Esophagus muscularis mucosa (tissue), 4 donors: ENCODE results near the gene CTIF.

Source experiments
- EP300 ChIP-seq: sonication (generic); formaldehyde crosslinking; IDR thresholded peaks from one replicate; pipeline ENCODE4 v1.6.1; 2017; ENCODE audit warnings: antibody characterized with exemption
- POLR2A ChIP-seq: fragments of 450-650 bp; IDR thresholded peaks from one replicate; pipeline ENCODE4 v1.6.1; 2017; ENCODE audit warnings: antibody characterized with exemption, moderate library complexity, mild to moderate bottlenecking, low read depth
- POLR2AphosphoS5 ChIP-seq, 2 donors: sonication (generic); formaldehyde crosslinking; IDR thresholded peaks; one replicate each; pipeline ENCODE4 v1.6.1; 2017; ENCODE audit warnings: antibody characterized with exemption in 2 of 2
- TF ChIP-seq, protein P1 (sequence below), 3 experiments: fragments of 200-600 bp in 2 of 3; fragments of 450-650 bp in 1 of 3; sonication (generic) in 2 of 3; IDR thresholded peaks; one replicate each; pipeline ENCODE4 v1.5.1; 2017 to 2019; ENCODE audit warnings: antibody characterized with exemption in 3 of 3, mild to moderate bottlenecking in 2 of 3, moderate library complexity in 1 of 3

DNA sequence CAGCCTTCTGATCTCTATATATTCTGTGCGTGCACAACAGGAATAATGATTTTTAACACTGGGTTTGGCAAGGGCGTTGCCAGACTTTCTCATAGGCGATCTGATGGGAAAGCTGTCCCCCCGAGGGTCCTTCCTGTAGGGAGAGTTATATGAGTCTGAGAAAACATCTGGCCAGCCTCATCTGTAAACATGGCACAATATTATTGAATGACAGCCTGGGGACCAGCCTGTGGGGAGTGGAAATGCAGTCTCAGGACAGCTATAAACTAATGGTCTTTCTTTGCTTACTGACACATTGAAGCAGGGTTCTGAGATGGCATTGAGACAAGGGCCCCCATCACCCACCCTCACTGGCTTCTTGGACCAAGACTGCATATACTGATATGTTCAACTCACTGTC is 62.5 kb downstream of the CTIF start:
- TF ChIP-seq POLR2A (no peak), POLR2AphosphoS5 (IDR thresholded peaks at IDR 0.05) (no peak), EP300 (no peak)
- TF ChIP-seq, protein P1, sequence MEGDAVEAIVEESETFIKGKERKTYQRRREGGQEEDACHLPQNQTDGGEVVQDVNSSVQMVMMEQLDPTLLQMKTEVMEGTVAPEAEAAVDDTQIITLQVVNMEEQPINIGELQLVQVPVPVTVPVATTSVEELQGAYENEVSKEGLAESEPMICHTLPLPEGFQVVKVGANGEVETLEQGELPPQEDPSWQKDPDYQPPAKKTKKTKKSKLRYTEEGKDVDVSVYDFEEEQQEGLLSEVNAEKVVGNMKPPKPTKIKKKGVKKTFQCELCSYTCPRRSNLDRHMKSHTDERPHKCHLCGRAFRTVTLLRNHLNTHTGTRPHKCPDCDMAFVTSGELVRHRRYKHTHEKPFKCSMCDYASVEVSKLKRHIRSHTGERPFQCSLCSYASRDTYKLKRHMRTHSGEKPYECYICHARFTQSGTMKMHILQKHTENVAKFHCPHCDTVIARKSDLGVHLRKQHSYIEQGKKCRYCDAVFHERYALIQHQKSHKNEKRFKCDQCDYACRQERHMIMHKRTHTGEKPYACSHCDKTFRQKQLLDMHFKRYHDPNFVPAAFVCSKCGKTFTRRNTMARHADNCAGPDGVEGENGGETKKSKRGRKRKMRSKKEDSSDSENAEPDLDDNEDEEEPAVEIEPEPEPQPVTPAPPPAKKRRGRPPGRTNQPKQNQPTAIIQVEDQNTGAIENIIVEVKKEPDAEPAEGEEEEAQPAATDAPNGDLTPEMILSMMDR (IDR thresholded peaks at IDR 0.05): no peak
